Osteoblast (primary cell): ENCODE measurements around the gene TMEM164. TPM values are rescaled to one million over a fixed set of nuclear protein-coding genes. Genes with fewer than 3 reads are reported as not detected.

Experiments used
- DNase-seq: peaks from one replicate; pipeline ENCODE4 v3.0.0; 2011; ENCODE audit warnings: low spot score, mixed read lengths; ENCODE audit not compliant: insufficient read length; ENCODE audit errors: missing footprints
- H2AFZ ChIP-seq: 2 replicates; pipeline ENCODE4 v1.6.0; 2011; ENCODE audit warnings: mild to moderate bottlenecking, low read length
- H3K27ac ChIP-seq: 2 replicates; pipeline ENCODE4 v1.5.1; 2011; ENCODE audit warnings: mild to moderate bottlenecking, low read depth, low read length, moderate library complexity
- H3K27me3 ChIP-seq: 2 replicates; pipeline ENCODE4 v1.6.0; 2012; ENCODE audit warnings: mild to moderate bottlenecking, control low read depth, inconsistent platforms, low read length, moderate library complexity; ENCODE audit not compliant: insufficient read depth
- H3K36me3 ChIP-seq: 2 replicates; pipeline ENCODE4 v1.5.1; 2011; ENCODE audit warnings: mild to moderate bottlenecking, low read length, control low read depth, moderate library complexity; ENCODE audit not compliant: insufficient read depth
- H3K4me1 ChIP-seq: 2 replicates; pipeline ENCODE4 v1.5.1; 2011; ENCODE audit warnings: mild to moderate bottlenecking, low read length, control low read depth, moderate library complexity; ENCODE audit not compliant: insufficient read depth
- H3K4me2 ChIP-seq: 2 replicates; pipeline ENCODE4 v1.6.0; 2011; ENCODE audit warnings: mild to moderate bottlenecking, low read length; ENCODE audit not compliant: insufficient read depth
- H3K4me3 ChIP-seq: fragments of 200-600 bp; sonication (generic); 3 replicates; pipeline ENCODE4 v1.5.1; 2012; ENCODE audit warnings: mild to moderate bottlenecking, low read length, inconsistent platforms; ENCODE audit not compliant: insufficient read depth
- H3K79me2 ChIP-seq: 2 replicates; pipeline ENCODE4 v1.6.0; 2012; ENCODE audit warnings: mild to moderate bottlenecking, low read length, control low read depth, inconsistent platforms; ENCODE audit not compliant: insufficient read depth
- H3K9me3 ChIP-seq: 2 replicates; pipeline ENCODE4 v1.5.1; 2011; ENCODE audit warnings: low read depth, low read length, control low read depth
- H4K20me1 ChIP-seq: 2 replicates; pipeline ENCODE4 v1.6.0; 2012; ENCODE audit warnings: mild to moderate bottlenecking, low read length, control low read depth; ENCODE audit not compliant: insufficient read depth
- total RNA-seq: library from RNA; depleted of rRNA; stranded (reverse); fragments of >200 nt; gene quantifications from 2 replicates; pipeline ENCODE4 v1.2.3, GENCODE V29; 2012
- TF ChIP-seq, protein P1 (sequence below): IDR thresholded peaks from 2 replicates; pipeline ENCODE4 v1.5.1; 2011; ENCODE audit warnings: mild to moderate bottlenecking, low read depth, low read length, moderate library complexity; ENCODE audit errors: extremely low read depth

Gene TMEM164
- total RNA-seq, 1 donor, result 7.6 TPM

DNA sequence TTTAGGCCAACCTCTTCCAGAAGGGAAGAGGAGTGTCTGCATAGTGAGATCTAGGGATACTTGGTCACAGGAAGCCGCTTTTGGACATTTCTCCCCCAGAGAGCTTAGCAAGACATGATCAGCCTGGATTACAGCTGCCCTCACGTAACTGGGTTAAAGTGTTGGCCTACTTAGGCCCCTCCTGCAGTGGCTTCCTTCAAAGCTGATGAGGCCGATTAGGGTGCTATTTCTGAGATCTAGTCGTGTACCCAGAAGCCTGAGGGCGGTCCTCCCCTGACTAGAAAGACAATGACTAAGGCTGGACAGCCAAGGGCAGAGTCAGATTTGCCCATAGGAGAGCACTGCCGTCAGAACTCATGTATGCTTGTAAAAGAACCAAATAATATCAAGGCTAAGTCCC lies 180.0 kb downstream of the TMEM164 start:
- Histone ChIP-seq H3K4me3 (no peak overlapping the region), H3K27ac (peak overlapping the region; percentile 15), H3K4me2 (no peak overlapping the region), H3K36me3 (no peaks in the 10 kb centered on the region), H3K9me3 (no peaks in the 10 kb centered on the region), H3K27me3 (peaks cover 3% of the 10 kb centered on the region), H3K79me2 (no peaks in the 10 kb centered on the region), H3K4me1 (peaks cover 30% of the 10 kb centered on the region), H4K20me1 (no peaks in the 10 kb centered on the region), H2AFZ (no peak overlapping the region)
- TF ChIP-seq, protein P1, sequence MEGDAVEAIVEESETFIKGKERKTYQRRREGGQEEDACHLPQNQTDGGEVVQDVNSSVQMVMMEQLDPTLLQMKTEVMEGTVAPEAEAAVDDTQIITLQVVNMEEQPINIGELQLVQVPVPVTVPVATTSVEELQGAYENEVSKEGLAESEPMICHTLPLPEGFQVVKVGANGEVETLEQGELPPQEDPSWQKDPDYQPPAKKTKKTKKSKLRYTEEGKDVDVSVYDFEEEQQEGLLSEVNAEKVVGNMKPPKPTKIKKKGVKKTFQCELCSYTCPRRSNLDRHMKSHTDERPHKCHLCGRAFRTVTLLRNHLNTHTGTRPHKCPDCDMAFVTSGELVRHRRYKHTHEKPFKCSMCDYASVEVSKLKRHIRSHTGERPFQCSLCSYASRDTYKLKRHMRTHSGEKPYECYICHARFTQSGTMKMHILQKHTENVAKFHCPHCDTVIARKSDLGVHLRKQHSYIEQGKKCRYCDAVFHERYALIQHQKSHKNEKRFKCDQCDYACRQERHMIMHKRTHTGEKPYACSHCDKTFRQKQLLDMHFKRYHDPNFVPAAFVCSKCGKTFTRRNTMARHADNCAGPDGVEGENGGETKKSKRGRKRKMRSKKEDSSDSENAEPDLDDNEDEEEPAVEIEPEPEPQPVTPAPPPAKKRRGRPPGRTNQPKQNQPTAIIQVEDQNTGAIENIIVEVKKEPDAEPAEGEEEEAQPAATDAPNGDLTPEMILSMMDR, result no peak
- no peak for DNase-seq

DNA sequence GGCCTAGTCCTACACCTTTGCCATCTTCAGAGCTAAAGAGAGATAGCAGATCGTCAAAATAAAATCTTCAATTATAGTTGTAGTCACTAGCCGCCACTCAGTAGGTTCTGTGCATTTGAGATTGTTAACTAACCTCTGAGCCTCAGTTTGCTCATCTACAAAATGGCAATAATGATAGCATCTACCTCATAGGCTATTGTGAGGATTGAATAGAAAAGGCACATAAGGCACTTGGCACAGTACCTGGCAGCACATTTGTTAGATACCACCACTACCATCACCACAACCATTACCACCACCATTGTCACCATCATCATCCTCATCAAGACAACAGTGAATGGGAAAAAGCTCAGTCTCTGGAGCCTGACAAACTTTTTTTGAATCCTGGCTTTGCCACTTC lies 180.4 kb downstream of the TMEM164 start:
- no peak for DNase-seq

DNA sequence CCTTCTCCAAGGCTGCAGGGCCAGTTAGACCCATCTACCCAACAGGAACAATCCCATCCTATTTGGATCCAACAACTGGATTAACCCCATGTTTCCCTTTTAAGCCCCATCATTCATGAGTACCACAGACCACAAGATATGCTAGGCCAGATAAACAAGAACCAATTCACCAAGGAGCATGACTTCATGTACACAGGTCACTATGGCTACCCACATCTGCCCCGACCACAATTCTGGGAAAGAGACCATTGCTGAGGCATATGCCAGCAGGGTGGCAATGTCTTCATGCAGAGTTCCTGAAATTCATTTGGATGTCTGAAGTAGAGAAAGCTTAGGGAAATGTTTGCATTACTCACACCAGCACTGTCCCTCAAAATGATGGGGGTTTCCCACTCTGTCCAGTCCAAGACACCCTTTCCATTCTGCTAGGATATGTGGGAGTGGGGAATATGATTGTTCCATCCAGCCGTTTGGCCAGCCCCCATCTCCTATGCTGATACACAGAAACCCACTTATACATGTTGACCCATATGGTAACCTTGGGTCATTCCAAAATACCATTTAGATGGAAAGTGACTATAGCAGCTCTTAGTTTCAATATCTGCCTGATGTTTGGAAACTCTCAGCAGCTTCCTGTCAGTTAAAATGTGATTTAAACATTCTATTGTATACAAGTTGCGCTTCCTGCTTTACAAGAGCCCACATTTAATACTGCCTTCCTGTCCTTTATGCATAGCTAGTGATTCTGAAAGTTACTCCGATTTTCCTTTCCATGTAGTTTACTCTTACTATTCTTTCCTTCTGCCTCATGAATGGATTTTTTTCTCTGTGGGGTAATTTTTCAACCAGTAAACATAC lies 186.0 kb downstream of the TMEM164 start:
- Histone ChIP-seq H3K36me3 (no peaks in the 10 kb centered on the region), H3K27me3 (no peaks in the 10 kb centered on the region), H3K4me2 (no peak overlapping the region), H3K4me1 (no peaks in the 10 kb centered on the region), H3K79me2 (no peaks in the 10 kb centered on the region), H3K9me3 (no peaks in the 10 kb centered on the region), H2AFZ (no peak overlapping the region), H3K27ac (no peak overlapping the region), H4K20me1 (no peaks in the 10 kb centered on the region), H3K4me3 (no peak overlapping the region)
- TF ChIP-seq, protein P1, result no peak
- DNase-seq, result no peak

More for the DNA sequence above, 180.4 kb downstream of the TMEM164 start:
- Histone ChIP-seq H3K27me3 (peaks cover 3% of the 10 kb centered on the region), H4K20me1 (no peaks in the 10 kb centered on the region), H3K4me3 (no peak overlapping the region), H3K4me2 (no peak overlapping the region), H3K27ac (no peak overlapping the region), H3K79me2 (no peaks in the 10 kb centered on the region), H2AFZ (no peak overlapping the region), H3K4me1 (peaks cover 30% of the 10 kb centered on the region), H3K36me3 (no peaks in the 10 kb centered on the region), H3K9me3 (no peaks in the 10 kb centered on the region)
- TF ChIP-seq, protein P1, result no peak

DNA sequence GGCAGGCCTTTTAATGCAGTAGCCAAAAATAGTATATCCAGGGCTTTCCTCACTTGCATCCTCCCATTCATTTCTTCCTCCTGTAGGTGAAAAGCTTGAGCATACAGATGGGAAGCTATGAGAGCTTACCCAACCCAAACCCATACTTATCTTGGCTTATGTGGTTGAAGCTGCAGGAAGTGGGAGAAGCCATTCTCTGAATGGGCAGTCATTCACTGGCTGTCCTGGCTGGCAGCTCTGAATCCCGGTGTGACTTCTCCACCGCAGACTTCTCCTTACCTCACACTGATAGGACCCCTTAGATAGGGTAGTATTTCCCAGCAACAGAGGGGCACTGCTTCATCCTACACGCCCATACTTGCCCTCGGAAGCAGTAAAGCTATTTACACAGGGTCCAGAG lies 189.6 kb downstream of the TMEM164 start:
- Histone ChIP-seq H3K9me3 (no peaks in the 10 kb centered on the region), H3K36me3 (no peaks in the 10 kb centered on the region), H4K20me1 (peaks cover 2% of the 10 kb centered on the region), H3K27me3 (no peaks in the 10 kb centered on the region), H2AFZ (no peak overlapping the region), H3K27ac (no peak overlapping the region), H3K79me2 (no peaks in the 10 kb centered on the region), H3K4me3 (no peak overlapping the region), H3K4me1 (no peaks in the 10 kb centered on the region), H3K4me2 (no peak overlapping the region)
- TF ChIP-seq, protein P1, result no peak
- DNase-seq, result no peak
